ENCODE measurements around the gene PITPNC1. TPM values are rescaled to one million over a fixed set of nuclear protein-coding genes. Genes with fewer than 3 reads are reported as not detected.
"Not testable (repeated sequence)": the region's sequence is repeated elsewhere in the genome, so short reads cannot be mapped to it uniquely, and the experiment has no call there.

PITPNC1 gene
- total RNA-seq, 1 experiment from 2014 or later = 23.6 TPM

DNA sequence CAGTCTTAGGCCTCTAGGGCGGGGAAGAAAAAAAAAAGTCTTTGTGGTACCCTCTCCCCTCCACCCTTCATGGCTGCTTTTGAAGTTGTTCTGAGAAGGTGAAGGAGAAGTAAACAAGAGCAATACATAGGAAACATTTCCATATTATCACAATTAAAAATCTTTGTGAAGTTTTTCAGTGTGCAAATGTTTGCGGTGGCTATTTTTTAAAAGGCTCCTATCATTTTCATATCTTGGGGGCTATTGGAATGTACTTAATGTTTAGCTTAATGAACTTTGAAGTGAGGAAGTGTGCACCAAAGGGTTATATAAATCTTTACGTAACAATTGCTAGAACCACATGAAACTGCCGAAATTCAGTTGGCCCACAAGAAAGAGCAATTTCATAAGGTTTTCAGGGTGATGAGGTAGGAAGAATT lies 348.3 kb downstream of the PITPNC1 start:
- no peak for DNase-seq (ENCODE audit: low read depth)

DNA sequence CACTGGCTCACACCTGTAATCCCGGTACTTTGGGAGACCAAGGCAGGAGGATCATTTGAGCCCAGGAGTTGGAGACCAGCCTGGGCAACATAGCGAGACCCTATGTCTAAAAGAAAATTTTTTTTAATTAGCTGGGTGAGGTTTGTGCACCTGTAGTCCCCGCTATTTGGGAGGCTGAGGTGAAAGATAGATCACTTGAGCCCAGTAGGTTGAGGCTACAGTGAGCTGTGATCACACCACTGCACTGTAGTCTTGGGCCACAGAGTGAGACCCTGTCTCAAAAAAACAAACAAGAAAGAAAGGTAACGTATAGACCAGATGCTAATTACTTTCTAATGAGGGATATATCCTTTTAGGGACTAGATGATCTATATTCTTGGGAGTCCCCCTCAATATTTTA lies 348.7 kb downstream of the PITPNC1 start:
- DNase-seq (ENCODE audit: low read depth) = no peak

DNA sequence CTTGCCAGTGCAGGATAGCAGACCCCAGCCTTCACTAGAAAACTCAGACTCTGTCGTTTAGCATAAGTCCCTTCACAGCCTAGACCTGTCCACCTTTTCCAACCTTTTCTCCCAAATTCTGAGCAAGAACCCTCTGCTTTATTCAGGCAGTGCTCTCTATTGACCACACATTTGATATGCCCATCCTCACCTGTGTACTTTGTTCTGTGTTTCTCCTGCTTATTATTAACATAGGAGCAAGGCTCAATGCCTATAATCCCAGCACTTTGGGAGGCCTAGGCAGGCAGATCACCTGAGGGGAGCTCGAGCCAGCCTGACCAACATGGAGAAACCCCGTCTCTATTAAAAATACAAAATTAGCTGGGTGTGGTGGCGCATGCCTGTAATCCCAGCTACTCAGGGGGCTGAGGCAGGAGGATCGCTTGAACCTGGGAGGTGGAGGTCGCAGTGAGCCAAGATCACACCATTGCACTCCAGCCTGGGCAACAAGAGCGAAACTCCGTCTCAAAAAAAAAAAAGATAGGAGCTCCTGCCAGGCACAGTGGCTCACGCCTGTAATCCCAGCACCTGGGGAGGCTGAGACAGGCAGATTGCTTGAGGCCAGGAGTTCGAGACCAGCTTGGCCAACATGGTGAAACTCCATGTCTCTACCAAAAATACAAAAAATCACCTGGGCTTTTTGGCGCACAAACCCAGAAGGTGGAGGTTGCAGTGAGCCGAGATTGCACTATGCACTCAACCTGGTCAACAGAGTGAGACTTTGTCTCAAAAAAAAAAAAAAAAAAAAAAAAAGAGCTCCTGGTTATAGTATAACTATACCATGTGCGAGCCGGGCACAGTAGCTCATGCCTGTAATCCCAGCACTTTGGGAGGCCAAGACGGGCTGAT lies 350.3 kb downstream of the PITPNC1 start:
- DNase-seq (ENCODE audit: low read depth) = not testable (repeated sequence)

GRCh38 chr17:67729903-67730302 lies 352.8 kb downstream of the PITPNC1 start:
- DNase-seq (ENCODE audit: low read depth) = no peak

DNA sequence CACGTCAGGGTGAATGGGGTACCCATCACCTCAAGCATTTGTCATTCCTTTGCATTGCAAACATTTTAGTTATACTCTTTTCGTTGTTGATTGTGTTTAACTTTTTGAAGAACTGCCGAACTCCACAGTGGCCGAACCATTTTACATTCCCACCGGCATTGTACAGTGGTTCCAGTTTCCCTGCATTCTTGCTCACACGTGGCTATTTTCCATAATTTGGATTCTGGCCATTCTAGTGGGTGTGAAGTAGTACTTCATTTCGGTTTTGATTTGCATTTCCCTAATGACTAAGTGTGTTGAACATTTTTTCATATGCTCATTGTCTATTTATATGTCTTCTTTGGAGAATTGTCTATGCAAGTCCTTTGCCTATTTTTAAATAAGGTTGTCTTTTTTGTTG lies 353.6 kb downstream of the PITPNC1 start:
- no peak for DNase-seq (ENCODE audit: low read depth)

DNA sequence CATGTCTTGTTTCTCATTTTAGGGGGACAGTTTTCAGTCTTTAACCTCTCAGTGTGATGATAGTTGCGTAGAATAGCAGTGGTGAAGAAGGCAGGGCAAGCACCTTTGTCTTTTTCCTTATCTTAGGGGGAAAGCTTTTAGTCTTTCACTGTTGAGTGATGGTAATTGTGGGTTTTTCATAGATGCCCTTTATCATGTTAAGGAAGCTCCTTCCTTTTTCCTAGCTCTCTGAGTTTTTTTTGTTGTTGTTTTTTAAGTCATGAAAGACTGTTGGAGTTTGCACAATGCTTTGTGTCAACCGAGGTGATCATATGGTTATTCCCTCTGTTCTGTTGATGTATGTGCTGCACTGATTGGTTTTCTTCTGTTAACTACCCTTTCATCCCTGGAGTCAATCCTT lies 356.4 kb downstream of the PITPNC1 start:
- no peak for DNase-seq (ENCODE audit: low read depth)

- no peak for DNase-seq (ENCODE audit: low read depth)
These were observed 360.1 kb downstream of the PITPNC1 start for GRCh38 chr17:67737145-67737544.

DNA sequence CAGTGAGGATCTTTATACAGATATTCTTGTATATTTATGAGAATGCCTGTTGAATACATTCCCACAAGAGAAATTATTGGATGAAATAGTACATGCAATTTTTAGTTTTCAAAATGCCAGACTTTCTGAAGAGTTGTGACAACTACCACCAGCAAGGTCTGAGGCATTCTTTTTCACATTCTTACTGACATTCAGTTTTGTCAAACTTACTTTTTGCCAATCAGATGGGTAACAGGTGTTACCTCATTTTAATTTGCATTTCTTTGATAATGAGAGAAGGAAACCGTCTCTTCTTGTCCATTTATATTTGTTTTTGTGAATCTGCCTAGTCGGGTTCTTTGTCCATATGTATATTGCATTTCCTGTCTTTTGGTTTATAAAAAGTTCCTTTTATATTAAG lies 364.9 kb downstream of the PITPNC1 start:
- no peak for DNase-seq (ENCODE audit: low read depth)

Other genes starting within 250 kb of the PITPNC1 start
- gene HELZ, start 132.1 kb upstream of the PITPNC1 start, total RNA-seq (2014; rRNA removed; shearing (Covaris generic)) = 16.7 and 24.1 TPM in 2 replicates
- gene PSMD12, start 10.7 kb upstream of the PITPNC1 start, total RNA-seq (2014; rRNA removed; shearing (Covaris generic)) = 24.4 and 24.8 TPM in 2 replicates

All from RPMI7951 (cell line).